Activated CD8-positive, alpha-beta memory T cell treated with anti-CD3 and anti-CD28 coated beads, Interleukin-2, amount 50 U/mL, for 24 hours (primary cell): ENCODE data around the gene S100A13.
"Not testable (repeated sequence)": the region's sequence is repeated elsewhere in the genome, so short reads cannot be mapped to it uniquely, and the experiment has no call there.

Experiments used
- DNase-seq: peaks from one replicate; pipeline ENCODE4 v3.0.0-alpha.2; 2020; ENCODE audit errors: extremely low read depth

Gene S100A13

GRCh38 chr1:153606194-153606593, 21.1 kb downstream of the S100A13 start:
- DNase-seq: no peak

GRCh38 chr1:153602749-153603148, 24.6 kb downstream of the S100A13 start:
- DNase-seq: no peak

GRCh38 chr1:153599847-153600246, 27.5 kb downstream of the S100A13 start:
- no peak for DNase-seq

GRCh38 chr1:153598309-153599172, 28.8 kb downstream of the S100A13 start:
- DNase-seq: no peak

GRCh38 chr1:153597206-153597605, 30.1 kb downstream of the S100A13 start:
- no peak for DNase-seq

GRCh38 chr1:153592748-153593147, 34.6 kb downstream of the S100A13 start:
- no peak for DNase-seq

- DNase-seq: no peak
Measured at GRCh38 chr1:153588482-153588881, 38.8 kb downstream of the S100A13 start.

- DNase-seq: not testable (repeated sequence)
Measured at GRCh38 chr1:153588033-153588432, 39.3 kb downstream of the S100A13 start.

GRCh38 chr1:153587314-153587713, 40.0 kb downstream of the S100A13 start:
- DNase-seq: no peak

GRCh38 chr1:153586347-153586746, 41.0 kb downstream of the S100A13 start:
- DNase-seq: no peak

- no peak for DNase-seq
Measured at GRCh38 chr1:153585006-153585405, 42.3 kb downstream of the S100A13 start.

GRCh38 chr1:153583976-153584375, 43.3 kb downstream of the S100A13 start:
- DNase-seq: no peak

GRCh38 chr1:153583514-153583913, 43.8 kb downstream of the S100A13 start:
- DNase-seq: not testable (repeated sequence)

GRCh38 chr1:153582836-153583235, 44.5 kb downstream of the S100A13 start:
- DNase-seq: not testable (repeated sequence)

- no peak for DNase-seq
Measured at GRCh38 chr1:153578936-153579335, 48.4 kb downstream of the S100A13 start.

GRCh38 chr1:153578490-153578889, 48.8 kb downstream of the S100A13 start:
- DNase-seq: no peak

- no peak for DNase-seq
Measured at GRCh38 chr1:153577624-153578051, 49.7 kb downstream of the S100A13 start.

GRCh38 chr1:153577138-153577537, 50.2 kb downstream of the S100A13 start:
- DNase-seq: no peak

GRCh38 chr1:153575497-153575896, 51.8 kb downstream of the S100A13 start:
- not testable (repeated sequence) for DNase-seq

GRCh38 chr1:153575081-153575491, 52.2 kb downstream of the S100A13 start:
- DNase-seq: not testable (repeated sequence)

- DNase-seq: no peak
Measured at GRCh38 chr1:153573351-153573750, 54.0 kb downstream of the S100A13 start.

- peak; percentile 12 for DNase-seq
Measured at GRCh38 chr1:153572569-153573015, 54.7 kb downstream of the S100A13 start.

- no peak for DNase-seq
Measured at GRCh38 chr1:153571706-153572105, 55.6 kb downstream of the S100A13 start.
